Measurements from ENCODE around the gene RHEBL1. TPM values are rescaled to one million over a fixed set of nuclear protein-coding genes. Genes with fewer than 3 reads are reported as not detected.

Gene RHEBL1
- total RNA-seq, 2 experiments from 2014 or later, result 8.0 to 9.7 TPM

Other genes starting within 250 kb of the RHEBL1 start
- 100 to 1,000 TPM; 135 to 162 TPM for gene DDX23, start 217.8 kb downstream of the RHEBL1 start, total RNA-seq
- 1 to 10 TPM; 3.8 to 4.9 TPM for gene RND1, start 204.1 kb downstream of the RHEBL1 start, total RNA-seq
- gene FKBP11, start 144.5 kb downstream of the RHEBL1 start, total RNA-seq, result 10 to 100 TPM; 51.9 to 53.4 TPM
- 10 to 100 TPM; 88.0 to 96.5 TPM for gene ARF3, start 112.5 kb downstream of the RHEBL1 start, total RNA-seq
- 10 to 100 TPM in 1 of 2 experiments, 1 to 10 TPM in 1; 9.4 to 10.1 TPM for gene WNT10B, start 98.2 kb downstream of the RHEBL1 start, total RNA-seq
- 1 to 10 TPM; 1.7 to 2.0 TPM for gene WNT1, start 91.7 kb downstream of the RHEBL1 start, total RNA-seq
- under 1 TPM; 0.20 to 0.30 TPM for gene DDN, start 70.6 kb downstream of the RHEBL1 start, total RNA-seq
- gene PRKAG1, start 51.2 kb downstream of the RHEBL1 start, total RNA-seq, result 10 to 100 TPM; 50.0 to 56.6 TPM
- gene KMT2D, start 9.2 kb downstream of the RHEBL1 start, total RNA-seq, result 100 to 1,000 TPM; 123 to 129 TPM
- under 1 TPM; 0.11 to 0.25 TPM for gene DHH, start 24.8 kb upstream of the RHEBL1 start, total RNA-seq
- gene LMBR1L, start 40.9 kb upstream of the RHEBL1 start, total RNA-seq, result 100 to 1,000 TPM; 111 to 112 TPM
- 1,000 to 10,000 TPM; 1,302 to 1,389 TPM for gene TUBA1B, start 61.4 kb upstream of the RHEBL1 start, total RNA-seq
- gene TUBA1A, start 119.1 kb upstream of the RHEBL1 start, total RNA-seq, result 100 to 1,000 TPM in 1 of 2 experiments, 10 to 100 TPM in 1; 99.5 to 101 TPM
- gene TUBA1C, start 195.1 kb upstream of the RHEBL1 start, total RNA-seq, result 100 to 1,000 TPM; 162 to 168 TPM
- under 1 TPM in 1 of 2 experiments, not detected in 1; 0.67 TPM for gene PRPH, start 225.2 kb upstream of the RHEBL1 start, total RNA-seq